SK-N-SH treated with all-trans-retinoic acid at 6 μM for 48 hours (cell line): ENCODE data around the gene PRKCE.

Experiments
- ARNTL ChIP-seq: fragments of 450-650 bp; formaldehyde crosslinking; IDR thresholded peaks from 2 replicates; pipeline ENCODE4 v1.5.0; 2020; ENCODE audit warnings: low read depth, mild to moderate bottlenecking, moderate library complexity, borderline replicate concordance
- CSDC2 ChIP-seq: fragments of 250-450 bp; sonication (Bioruptor Pico); IDR thresholded peaks from 2 replicates; pipeline ENCODE4 v1.5.0; 2020; ENCODE audit warnings: mild to moderate bottlenecking, moderate library complexity
- PATZ1 ChIP-seq: fragments of 250-450 bp; sonication (Bioruptor Pico); IDR thresholded peaks from 2 replicates; pipeline ENCODE4 v1.8.0; 2020; ENCODE audit warnings: mild to moderate bottlenecking, moderate library complexity, borderline replicate concordance
- RARB ChIP-seq: fragments of 250-450 bp; sonication (Bioruptor Pico); IDR thresholded peaks from 2 replicates; pipeline ENCODE4 v1.8.0; 2021; ENCODE audit warnings: mild to moderate bottlenecking, moderate library complexity
- TOX ChIP-seq: fragments of 250-450 bp; sonication (Bioruptor Pico); IDR thresholded peaks from 2 replicates; pipeline ENCODE4 v1.8.0; 2021; ENCODE audit warnings: mild to moderate bottlenecking, moderate library complexity, borderline replicate concordance
- ZC3H10 ChIP-seq: fragments of 250-450 bp; sonication (Bioruptor Pico); IDR thresholded peaks from 2 replicates; pipeline ENCODE4 v1.5.1; 2021; ENCODE audit warnings: mild to moderate bottlenecking, moderate library complexity
- ZNF565 ChIP-seq: fragments of 450-650 bp; formaldehyde crosslinking; conservative IDR thresholded peaks from 2 replicates; pipeline ENCODE4 v1.5.0; 2020; ENCODE audit warnings: low read depth, mild to moderate bottlenecking, moderate library complexity
- TF ChIP-seq, protein P1 (sequence below): fragments of 250-450 bp; sonication (Bioruptor Pico); IDR thresholded peaks from 2 replicates; pipeline ENCODE4 v1.8.0; 2021; ENCODE audit warnings: low read depth, mild to moderate bottlenecking, moderate library complexity, borderline replicate concordance
- TF ChIP-seq, protein P2 (sequence below): fragments of 250-450 bp; sonication (Bioruptor Pico); IDR thresholded peaks from 2 replicates; pipeline ENCODE4 v1.5.0; 2020; ENCODE audit warnings: mild to moderate bottlenecking, moderate library complexity

- TF ChIP-seq TOX (CRISPR knock-in tag) (no peak), ZNF565 (CRISPR knock-in tag) (no peak), ARNTL (CRISPR knock-in tag) (no peak), PATZ1 (no peak), CSDC2 (CRISPR knock-in tag) (no peak), ZC3H10 (CRISPR knock-in tag) (no peak), RARB (no peak)
- TF ChIP-seq, protein P1, sequence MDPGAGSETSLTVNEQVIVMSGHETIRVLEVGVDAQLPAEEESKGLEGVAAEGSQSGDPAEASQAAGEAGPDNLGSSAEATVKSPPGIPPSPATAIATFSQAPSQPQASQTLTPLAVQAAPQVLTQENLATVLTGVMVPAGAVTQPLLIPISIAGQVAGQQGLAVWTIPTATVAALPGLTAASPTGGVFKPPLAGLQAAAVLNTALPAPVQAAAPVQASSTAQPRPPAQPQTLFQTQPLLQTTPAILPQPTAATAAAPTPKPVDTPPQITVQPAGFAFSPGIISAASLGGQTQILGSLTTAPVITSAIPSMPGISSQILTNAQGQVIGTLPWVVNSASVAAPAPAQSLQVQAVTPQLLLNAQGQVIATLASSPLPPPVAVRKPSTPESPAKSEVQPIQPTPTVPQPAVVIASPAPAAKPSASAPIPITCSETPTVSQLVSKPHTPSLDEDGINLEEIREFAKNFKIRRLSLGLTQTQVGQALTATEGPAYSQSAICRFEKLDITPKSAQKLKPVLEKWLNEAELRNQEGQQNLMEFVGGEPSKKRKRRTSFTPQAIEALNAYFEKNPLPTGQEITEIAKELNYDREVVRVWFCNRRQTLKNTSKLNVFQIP = no peak
- TF ChIP-seq, protein P2, sequence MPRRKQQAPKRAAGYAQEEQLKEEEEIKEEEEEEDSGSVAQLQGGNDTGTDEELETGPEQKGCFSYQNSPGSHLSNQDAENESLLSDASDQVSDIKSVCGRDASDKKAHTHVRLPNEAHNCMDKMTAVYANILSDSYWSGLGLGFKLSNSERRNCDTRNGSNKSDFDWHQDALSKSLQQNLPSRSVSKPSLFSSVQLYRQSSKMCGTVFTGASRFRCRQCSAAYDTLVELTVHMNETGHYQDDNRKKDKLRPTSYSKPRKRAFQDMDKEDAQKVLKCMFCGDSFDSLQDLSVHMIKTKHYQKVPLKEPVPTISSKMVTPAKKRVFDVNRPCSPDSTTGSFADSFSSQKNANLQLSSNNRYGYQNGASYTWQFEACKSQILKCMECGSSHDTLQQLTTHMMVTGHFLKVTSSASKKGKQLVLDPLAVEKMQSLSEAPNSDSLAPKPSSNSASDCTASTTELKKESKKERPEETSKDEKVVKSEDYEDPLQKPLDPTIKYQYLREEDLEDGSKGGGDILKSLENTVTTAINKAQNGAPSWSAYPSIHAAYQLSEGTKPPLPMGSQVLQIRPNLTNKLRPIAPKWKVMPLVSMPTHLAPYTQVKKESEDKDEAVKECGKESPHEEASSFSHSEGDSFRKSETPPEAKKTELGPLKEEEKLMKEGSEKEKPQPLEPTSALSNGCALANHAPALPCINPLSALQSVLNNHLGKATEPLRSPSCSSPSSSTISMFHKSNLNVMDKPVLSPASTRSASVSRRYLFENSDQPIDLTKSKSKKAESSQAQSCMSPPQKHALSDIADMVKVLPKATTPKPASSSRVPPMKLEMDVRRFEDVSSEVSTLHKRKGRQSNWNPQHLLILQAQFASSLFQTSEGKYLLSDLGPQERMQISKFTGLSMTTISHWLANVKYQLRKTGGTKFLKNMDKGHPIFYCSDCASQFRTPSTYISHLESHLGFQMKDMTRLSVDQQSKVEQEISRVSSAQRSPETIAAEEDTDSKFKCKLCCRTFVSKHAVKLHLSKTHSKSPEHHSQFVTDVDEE (CRISPR knock-in tag) = no peak
Measured at GRCh38 chr2:45796500-45796899, 145.0 kb downstream of the PRKCE start.
